ENCODE results near the gene CENPX. TPM values are rescaled to one million over a fixed set of nuclear protein-coding genes. Genes with fewer than 3 reads are reported as not detected.
A peak's percentile ranks its signal among the peaks of the same experiment; 100 is the strongest.
"Not testable (repeated sequence)": the region's sequence is repeated elsewhere in the genome, so short reads cannot be mapped to it uniquely, and the experiment has no call there.

CENPX gene
- total RNA-seq, 1 experiment from 2014 or later: 247 TPM

GRCh38 chr17:82050152-82050760, 27.6 kb upstream of the CENPX start:
- Histone ChIP-seq H3K4me3 (ENCODE audit: insufficient read depth, low read depth, low read length) (no peak overlapping the region), H3K27me3 (ENCODE audit: control insufficient read depth, insufficient read depth, low read length) (no peaks in the 10 kb centered on the region), H3K36me3 (replicated peaks; ENCODE audit: control insufficient read depth, insufficient read depth, low read length) (peaks cover 10% of the 10 kb centered on the region)
- no peak for DNase-seq

- no peak for DNase-seq
- Histone ChIP-seq H3K4me3 (ENCODE audit: insufficient read depth, low read depth, low read length) (no peak overlapping the region), H3K27me3 (ENCODE audit: control insufficient read depth, insufficient read depth, low read length) (no peaks in the 10 kb centered on the region), H3K36me3 (replicated peaks; ENCODE audit: control insufficient read depth, insufficient read depth, low read length) (peaks cover 5% of the 10 kb centered on the region)
Measured at GRCh38 chr17:82049521-82049971, 26.9 kb upstream of the CENPX start.

GRCh38 chr17:82049106-82049505, 26.4 kb upstream of the CENPX start:
- no peaks in the 10 kb centered on the region for H3K27me3 ChIP-seq (ENCODE audit: control insufficient read depth, insufficient read depth, low read length)
- H3K36me3 ChIP-seq (replicated peaks; ENCODE audit: control insufficient read depth, insufficient read depth, low read length): peaks cover 5% of the 10 kb centered on the region
- H3K4me3 ChIP-seq (ENCODE audit: insufficient read depth, low read depth, low read length): no peak overlapping the region
- DNase-seq: no peak

GRCh38 chr17:82048571-82048971, 25.9 kb upstream of the CENPX start:
- Histone ChIP-seq H3K27me3 (ENCODE audit: control insufficient read depth, insufficient read depth, low read length) (no peaks in the 10 kb centered on the region), H3K36me3 (replicated peaks; ENCODE audit: control insufficient read depth, insufficient read depth, low read length) (peaks cover 2% of the 10 kb centered on the region; the same call in 1 of the 2 replicates), H3K4me3 (ENCODE audit: insufficient read depth, low read depth, low read length) (no peak overlapping the region)
- no peak for DNase-seq

- H3K4me3 ChIP-seq (ENCODE audit: insufficient read depth, low read depth, low read length): no peak overlapping the region
- no peaks in the 10 kb centered on the region for H3K27me3 ChIP-seq (ENCODE audit: control insufficient read depth, insufficient read depth, low read length)
- DNase-seq: no peak
- peaks cover 2% of the 10 kb centered on the region; the same call in 1 of the 2 replicates for H3K36me3 ChIP-seq (replicated peaks; ENCODE audit: control insufficient read depth, insufficient read depth, low read length)
Measured at GRCh38 chr17:82047914-82048570, 25.4 kb upstream of the CENPX start.

GRCh38 chr17:82047379-82047778, 24.7 kb upstream of the CENPX start:
- H3K27me3 ChIP-seq (ENCODE audit: control insufficient read depth, insufficient read depth, low read length): no peaks in the 10 kb centered on the region
- no peak for DNase-seq
- no peak overlapping the region for H3K4me3 ChIP-seq (ENCODE audit: insufficient read depth, low read depth, low read length)
- H3K36me3 ChIP-seq (replicated peaks; ENCODE audit: control insufficient read depth, insufficient read depth, low read length): peaks cover 2% of the 10 kb centered on the region; the same call in 1 of the 2 replicates

GRCh38 chr17:82046903-82047302, 24.2 kb upstream of the CENPX start:
- H3K4me3 ChIP-seq (ENCODE audit: insufficient read depth, low read depth, low read length): no peak overlapping the region
- H3K36me3 ChIP-seq (replicated peaks; ENCODE audit: control insufficient read depth, insufficient read depth, low read length): peaks cover 2% of the 10 kb centered on the region; the same call in 1 of the 2 replicates
- H3K27me3 ChIP-seq (ENCODE audit: control insufficient read depth, insufficient read depth, low read length): no peaks in the 10 kb centered on the region
- DNase-seq: no peak

GRCh38 chr17:82045936-82046484, 23.3 kb upstream of the CENPX start:
- H3K27me3 ChIP-seq (ENCODE audit: control insufficient read depth, insufficient read depth, low read length): no peaks in the 10 kb centered on the region
- H3K36me3 ChIP-seq (replicated peaks; ENCODE audit: control insufficient read depth, insufficient read depth, low read length): peaks cover 2% of the 10 kb centered on the region; the same call in 1 of the 2 replicates
- no peak for DNase-seq
- no peak overlapping the region for H3K4me3 ChIP-seq (ENCODE audit: insufficient read depth, low read depth, low read length)

- Histone ChIP-seq H3K36me3 (replicated peaks; ENCODE audit: control insufficient read depth, insufficient read depth, low read length) (no peaks in the 10 kb centered on the region), H3K4me3 (ENCODE audit: insufficient read depth, low read depth, low read length) (no peak overlapping the region)
- peak; percentile 83 for DNase-seq
Measured at GRCh38 chr17:82043507-82043906, 20.8 kb upstream of the CENPX start.

GRCh38 chr17:82042649-82043048, 20.0 kb upstream of the CENPX start:
- H3K36me3 ChIP-seq (replicated peaks; ENCODE audit: control insufficient read depth, insufficient read depth, low read length): no peaks in the 10 kb centered on the region
- H3K4me3 ChIP-seq (ENCODE audit: insufficient read depth, low read depth, low read length): no peak overlapping the region
- H3K27me3 ChIP-seq (ENCODE audit: control insufficient read depth, insufficient read depth, low read length): no peaks in the 10 kb centered on the region
- DNase-seq: no peak

More at GRCh38 chr17:82043507-82043906, 20.8 kb upstream of the CENPX start:
- H3K27me3 ChIP-seq (ENCODE audit: control insufficient read depth, insufficient read depth, low read length): no peaks in the 10 kb centered on the region

GRCh38 chr17:82041144-82041814, 18.6 kb upstream of the CENPX start:
- no peak for DNase-seq
- Histone ChIP-seq H3K27me3 (ENCODE audit: control insufficient read depth, insufficient read depth, low read length) (no peaks in the 10 kb centered on the region; the same call in 1 of the 2 replicates), H3K36me3 (replicated peaks; ENCODE audit: control insufficient read depth, insufficient read depth, low read length) (no peaks in the 10 kb centered on the region), H3K4me3 (ENCODE audit: insufficient read depth, low read depth, low read length) (no peak overlapping the region)

- DNase-seq: no peak
- no peaks in the 10 kb centered on the region for H3K36me3 ChIP-seq (replicated peaks; ENCODE audit: control insufficient read depth, insufficient read depth, low read length)
- H3K4me3 ChIP-seq (ENCODE audit: insufficient read depth, low read depth, low read length): no peak overlapping the region
- no peaks in the 10 kb centered on the region; the same call in 1 of the 2 replicates for H3K27me3 ChIP-seq (ENCODE audit: control insufficient read depth, insufficient read depth, low read length)
Measured at GRCh38 chr17:82039695-82040299, 17.1 kb upstream of the CENPX start.

GRCh38 chr17:82038796-82039409, 16.2 kb upstream of the CENPX start:
- not testable (repeated sequence) for H3K4me3 ChIP-seq (ENCODE audit: insufficient read depth, low read depth, low read length); DNase-seq; H3K27me3 ChIP-seq (ENCODE audit: control insufficient read depth, insufficient read depth, low read length); H3K36me3 ChIP-seq (replicated peaks; ENCODE audit: control insufficient read depth, insufficient read depth, low read length)

- H3K27me3 ChIP-seq (ENCODE audit: control insufficient read depth, insufficient read depth, low read length): no peaks in the 10 kb centered on the region; the same call in 1 of the 2 replicates
- no peak for DNase-seq
- H3K36me3 ChIP-seq (replicated peaks; ENCODE audit: control insufficient read depth, insufficient read depth, low read length): no peaks in the 10 kb centered on the region
- no peak overlapping the region for H3K4me3 ChIP-seq (ENCODE audit: insufficient read depth, low read depth, low read length)
Measured at GRCh38 chr17:82037889-82038195, 15.2 kb upstream of the CENPX start.
